DMS79 (cell line): Measurements from ENCODE around the gene RDM1.
"Not testable (repeated sequence)": the region's sequence is repeated elsewhere in the genome, so short reads cannot be mapped to it uniquely, and the experiment has no call there.

Experiments used
- DNase-seq: peaks from one replicate; lab custom pipeline; 2025; lab: John Stamatoyannopoulos, UW

RDM1 gene

DNA sequence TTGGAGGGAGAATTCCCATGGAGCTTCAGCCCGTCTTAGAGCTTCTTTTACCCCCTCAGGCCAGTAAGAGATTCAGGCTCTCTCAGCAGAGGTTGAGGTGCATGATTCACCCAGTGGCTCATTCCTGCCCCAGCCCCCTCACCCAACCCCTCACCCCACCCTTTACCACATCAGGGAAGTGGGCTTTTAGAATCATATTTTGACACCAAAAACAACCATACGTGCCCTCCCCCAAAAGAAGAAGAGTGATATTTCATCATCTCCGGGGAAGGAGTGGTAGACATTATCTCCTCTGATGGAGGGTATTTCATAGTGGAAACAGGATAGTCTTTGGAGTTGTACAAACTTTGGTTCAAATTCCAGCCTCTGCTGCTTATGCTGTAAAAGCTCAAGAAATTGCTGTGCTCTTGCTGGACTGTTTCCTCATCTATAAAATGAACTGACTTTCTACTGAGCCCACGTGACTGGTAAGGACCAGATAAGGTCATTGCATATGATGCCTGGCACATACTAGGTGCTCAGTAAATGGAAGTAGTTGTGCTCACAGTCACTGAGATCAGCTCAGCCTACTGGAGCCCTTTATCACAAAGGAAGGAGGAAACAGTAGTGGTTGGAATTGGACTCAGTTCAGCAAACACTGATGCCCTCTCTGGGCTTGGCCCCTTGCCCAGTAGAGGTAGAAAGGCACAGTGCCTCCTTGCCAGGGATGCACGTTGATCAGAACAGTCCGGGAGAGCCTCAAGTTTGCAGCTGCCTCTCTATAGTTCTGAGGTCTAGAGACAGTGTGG, 32.1 kb downstream of the RDM1 start:
- peak; percentile 73 for DNase-seq

DNA sequence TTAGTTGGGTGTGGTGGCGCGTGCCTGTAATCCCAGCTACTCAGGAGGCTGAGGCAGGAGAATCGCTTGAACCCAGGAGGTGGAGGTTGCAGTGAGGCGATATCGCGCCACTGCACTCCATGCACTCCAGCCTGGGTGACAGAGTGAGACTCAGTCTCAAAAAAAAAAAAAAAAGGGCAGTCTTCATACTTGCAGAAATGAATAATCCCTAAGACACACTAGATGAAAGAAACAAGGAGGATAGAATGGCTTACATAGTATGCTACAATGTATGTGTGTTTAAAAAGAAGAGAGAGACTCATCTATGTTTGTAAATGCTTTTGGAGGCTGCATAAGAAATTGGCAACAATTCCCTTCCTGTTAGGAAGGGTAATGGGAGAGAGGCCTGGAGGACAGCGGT, 32.8 kb downstream of the RDM1 start:
- DNase-seq: not testable (repeated sequence)

DNA sequence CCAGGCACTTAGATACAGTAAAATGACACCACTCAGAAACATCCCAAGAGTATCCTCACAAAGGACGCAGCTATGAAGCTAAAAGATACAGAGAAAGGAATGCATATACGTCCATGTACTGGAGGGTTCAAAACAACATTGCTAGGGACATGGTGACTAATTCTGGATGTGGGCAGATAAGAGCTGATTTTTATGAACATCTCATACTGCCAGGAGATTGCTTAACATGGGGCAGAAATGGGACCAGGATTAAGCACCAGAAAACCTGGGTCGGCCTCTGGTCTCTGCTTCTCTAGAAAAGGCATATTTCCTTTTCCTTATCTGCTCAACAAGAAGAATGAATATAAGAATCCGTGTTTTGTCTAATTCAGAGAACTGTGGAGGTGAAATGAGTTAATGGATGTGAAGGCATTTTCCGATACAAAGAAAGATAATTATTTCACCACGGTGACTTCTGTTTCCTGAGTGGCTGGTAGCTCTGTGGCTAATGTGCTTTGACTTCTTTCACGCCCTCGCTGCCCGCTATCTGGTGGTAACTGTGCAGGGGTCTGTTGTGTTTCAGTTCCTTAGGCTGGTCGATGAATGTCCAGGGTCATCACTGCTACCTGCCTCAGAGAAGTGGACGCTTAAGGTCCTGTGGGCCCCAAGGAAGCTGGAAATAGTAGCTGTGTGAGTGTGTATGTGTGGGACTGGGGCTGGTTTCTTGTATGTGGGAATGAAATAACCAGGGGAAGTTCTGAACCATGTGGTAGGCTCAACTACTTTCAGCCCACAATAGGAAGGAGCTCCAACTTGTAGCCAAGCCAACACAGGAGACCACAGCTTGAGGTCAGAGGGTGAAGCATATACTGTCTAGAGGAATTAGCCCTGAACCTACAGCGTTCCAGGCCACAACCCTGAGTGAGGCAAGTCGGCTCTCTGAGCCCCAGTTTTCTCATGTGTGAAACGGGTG, 34.7 kb downstream of the RDM1 start:
- no peak for DNase-seq

DNA sequence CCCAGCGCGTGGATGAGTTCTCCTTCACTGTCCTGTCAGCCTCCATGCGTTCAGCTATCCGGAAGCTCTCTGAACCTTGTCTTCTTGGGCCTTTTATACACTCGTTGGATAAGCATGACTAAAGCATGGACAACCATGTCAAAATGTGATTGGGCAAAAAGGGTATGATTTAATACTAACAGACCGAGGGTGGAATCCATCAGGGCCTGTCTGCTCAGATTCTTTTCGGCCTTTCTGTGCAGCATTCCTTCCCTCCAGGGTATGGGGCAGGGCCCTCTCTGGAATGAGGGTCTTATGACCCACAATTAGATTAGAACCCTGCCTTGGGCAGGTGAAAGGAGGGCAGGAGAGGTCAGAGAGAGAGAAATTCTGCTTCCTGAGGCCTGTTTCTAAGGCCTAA, 36.4 kb downstream of the RDM1 start:
- no peak for DNase-seq

DNA sequence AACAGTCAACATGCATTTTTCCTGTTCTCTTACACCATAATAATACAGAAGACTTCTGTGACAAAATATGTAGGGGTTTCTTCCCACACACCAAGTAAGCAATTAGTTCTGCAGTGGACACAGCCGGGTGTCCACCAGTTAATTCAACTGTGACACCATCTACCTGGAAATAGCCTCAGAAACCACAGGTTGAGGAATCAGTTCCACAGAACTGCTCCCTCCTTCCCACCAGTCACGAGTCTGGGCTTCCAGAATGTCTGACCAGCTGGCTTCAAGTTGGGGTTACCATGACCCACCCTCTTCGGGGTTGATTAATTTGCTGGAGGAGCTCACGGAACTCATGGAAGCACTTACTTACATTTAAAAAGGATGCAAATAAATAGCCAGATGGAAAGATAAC, 36.8 kb downstream of the RDM1 start:
- DNase-seq: no peak

DNA sequence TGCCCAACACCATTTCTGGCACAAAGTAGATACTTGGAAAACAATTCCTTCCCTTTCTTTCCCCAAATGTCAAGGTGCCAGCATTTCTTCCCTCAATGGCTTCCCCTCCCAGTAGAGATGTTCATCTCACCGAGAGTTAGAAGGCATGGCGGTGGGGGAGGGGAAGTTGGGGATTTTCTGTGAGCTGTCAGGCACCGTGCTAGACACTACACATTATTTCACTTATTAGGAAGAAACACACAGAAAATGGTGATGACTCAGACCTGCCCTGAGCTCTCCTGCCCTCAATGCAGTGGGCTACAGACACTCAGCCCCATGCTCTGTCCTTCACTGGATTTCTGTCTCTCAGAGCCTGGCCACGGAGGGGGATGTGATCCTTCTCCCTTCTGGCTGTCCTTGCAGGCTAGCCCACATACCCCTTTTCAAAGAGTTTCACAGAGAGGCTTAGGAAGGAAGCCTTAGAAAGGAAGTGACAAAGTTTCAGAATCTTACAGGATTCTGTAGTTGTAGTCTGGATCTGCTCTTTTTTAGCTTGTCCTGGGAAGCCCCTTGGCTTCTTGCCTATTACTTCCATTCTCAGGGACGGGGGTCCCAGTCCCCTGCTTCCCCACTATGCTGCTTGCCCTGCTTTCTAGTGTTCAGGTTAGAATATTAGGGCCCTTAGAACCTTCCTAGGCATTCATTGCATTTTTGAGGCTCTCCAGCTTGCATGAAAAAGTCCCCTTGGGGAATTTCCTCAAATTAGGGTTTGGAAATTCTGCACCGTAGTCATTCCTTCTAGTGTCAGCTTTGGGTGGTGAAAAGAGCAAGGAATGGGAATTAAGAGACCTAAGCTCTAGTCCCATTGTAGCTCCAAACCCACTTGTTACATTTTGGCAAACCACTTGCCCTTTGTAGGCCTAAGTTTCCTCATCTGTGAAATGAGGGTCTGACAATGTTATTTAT, 38.2 kb downstream of the RDM1 start:
- no peak for DNase-seq

DNA sequence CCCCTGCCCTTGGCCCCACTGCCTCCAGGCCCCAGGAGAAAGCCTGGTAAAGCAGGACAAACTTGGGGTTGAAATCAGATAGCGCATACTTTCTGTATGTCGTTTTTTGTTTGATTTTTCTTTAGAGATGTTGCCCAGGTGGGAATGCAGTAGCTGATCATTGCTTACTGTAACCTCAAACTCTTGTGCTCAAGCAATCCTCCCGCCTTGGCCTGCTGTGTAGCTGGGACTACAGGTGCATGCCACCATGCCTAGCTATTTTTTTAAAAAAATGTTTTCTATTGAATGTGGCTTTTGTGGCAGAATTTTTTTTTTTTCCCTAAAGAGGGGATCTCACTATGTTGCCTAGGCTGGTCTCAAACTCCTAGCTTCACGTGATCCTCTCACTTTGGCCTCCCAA, 39.3 kb downstream of the RDM1 start:
- DNase-seq: no peak

DNA sequence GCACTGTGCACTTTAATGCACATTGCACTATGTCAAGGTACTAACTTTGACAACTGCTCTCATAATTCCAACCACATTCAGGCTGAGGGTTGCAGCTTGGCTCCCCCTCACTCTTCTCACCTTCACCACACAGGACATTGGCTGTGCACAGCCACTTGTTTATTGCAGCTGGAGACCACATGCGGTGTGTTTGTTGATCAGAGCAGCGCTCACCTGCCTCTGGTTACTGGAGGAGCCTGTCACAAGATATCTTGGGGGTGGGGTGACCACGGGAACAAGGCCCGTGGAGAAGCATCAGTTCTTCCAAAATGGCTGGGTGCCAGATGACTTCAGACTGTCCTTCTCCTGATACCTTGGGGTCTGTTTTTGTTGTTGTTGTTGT, 39.8 kb downstream of the RDM1 start:
- peak; percentile 91 for DNase-seq

DNA sequence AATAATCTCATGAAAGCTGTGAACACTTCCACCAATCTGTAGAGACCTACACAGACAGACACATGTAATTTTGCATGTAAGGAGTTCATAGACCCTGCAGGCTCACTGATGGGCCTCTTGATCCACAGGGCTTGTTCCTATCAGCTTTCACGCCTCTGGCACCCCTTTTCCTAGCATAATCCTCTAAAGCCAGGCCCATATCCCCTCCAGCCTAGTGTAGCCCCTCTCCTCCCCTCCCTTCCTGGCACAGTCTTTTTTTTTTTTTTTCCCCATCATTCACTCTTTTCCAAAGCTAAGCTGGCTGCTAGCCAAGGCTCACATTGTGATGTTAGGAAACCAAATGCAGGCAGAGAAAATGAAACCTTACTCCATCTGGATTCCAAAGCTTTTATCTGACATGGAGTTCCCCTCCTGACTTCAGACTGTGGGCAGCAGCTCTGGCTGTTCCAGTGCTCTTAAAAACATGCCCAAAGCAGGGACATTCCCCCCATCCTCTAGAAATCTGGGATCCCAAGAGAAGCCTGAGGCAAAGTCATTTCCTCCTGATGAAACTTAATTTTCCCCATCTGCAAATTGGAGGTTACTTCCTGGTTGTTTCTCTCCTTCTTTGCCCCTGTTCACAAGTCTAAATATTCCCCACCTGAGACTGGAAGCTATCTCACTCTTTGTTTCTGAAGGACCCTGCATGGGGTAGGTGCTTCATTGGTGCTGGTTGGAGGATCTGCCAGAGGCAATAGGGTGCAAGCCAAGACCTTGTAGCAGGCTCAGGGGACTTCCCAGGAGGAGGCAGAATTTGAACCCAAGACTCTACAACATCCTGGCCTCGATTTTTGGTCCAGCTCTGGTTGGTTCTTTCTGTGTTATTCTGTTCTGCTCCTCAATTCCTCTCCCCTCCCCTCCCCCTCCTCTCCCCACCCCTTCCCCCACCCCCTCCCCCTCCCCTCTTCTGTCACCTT, 40.5 kb downstream of the RDM1 start:
- peak; percentile 50 for DNase-seq

DNA sequence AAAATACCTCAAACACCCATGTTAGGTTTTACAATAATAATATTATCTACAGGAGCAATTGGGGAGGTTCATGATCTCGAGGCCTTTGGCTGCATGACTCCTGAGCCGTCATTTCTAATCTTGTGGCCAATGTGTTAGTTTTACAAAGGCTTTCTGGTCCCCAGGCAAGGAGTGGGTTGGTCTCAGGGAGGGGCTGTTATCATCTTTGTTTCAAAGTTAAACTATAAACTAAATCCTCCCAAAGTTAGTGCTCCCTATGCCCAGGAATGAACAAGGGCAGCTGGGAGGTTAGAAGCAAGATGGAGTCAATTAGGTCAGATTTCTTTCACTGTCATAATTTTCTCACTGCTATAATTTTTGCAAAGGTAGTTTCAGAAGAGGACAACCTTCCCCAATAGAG, 41.3 kb downstream of the RDM1 start:
- no peak for DNase-seq

DNA sequence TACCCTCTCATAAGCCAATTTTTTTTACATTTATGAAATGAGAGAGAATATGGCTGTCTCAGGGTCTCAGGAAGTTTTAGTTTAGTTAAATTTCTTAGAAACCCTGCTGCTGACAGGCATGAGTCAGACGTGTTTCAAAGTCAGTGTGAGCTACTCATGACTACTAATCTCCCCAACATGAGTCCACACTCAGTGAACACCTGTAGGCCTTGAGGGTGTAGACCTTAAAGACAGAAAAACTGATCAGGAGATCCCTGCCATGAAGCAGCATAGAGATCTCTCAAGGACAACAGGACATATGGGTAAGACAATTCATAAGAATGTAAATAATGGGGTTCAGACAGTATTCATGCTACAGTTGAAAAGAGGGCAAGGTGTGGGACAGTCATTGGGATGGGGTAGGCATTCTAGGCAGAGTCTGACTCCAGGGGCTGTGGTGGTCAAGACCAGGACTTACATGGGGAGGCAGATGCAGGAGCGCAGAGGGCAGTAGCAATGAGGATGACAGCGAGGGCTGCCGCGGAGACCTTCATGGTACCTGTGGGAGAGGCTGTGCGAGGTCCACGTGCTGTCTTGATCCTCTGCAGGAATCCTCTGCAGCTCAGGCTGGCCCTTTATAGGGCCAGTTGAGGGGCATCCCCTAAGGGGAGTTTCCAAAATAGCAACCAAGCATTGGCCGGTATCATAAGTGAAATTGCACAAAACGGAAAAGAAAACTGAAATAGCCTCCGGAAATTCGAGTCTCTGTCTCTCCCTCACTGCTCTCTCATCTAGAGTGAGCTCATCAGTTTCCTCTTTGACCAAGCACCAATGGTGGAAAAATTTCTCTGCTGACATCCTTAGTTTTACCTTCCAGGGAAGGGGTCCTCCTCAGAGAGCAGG, 50.6 kb downstream of the RDM1 start, which contains the start of gene CCL5:
Gene CCL5, minus strand, starts transcription at position 588 of the 882 bp plus-strand sequence.
- DNase-seq: no peak

DNA sequence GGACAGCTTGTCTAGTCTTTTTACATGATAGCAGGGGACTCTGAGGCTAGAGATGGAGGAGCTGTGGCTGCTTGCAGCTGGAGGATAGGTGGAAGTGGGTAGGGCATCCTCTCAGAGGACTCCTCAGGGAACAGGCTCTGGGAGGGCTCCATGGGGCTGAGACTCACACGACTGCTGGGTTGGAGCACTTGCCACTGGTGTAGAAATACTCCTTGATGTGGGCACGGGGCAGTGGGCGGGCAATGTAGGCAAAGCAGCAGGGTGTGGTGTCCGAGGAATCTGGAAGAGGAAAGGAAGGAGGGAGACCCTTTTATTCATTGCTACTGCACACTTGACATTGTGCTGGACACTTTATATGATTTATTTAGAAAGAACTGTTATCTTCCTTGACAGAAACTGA, 52.2 kb downstream of the RDM1 start:
- no peak for DNase-seq

DNA sequence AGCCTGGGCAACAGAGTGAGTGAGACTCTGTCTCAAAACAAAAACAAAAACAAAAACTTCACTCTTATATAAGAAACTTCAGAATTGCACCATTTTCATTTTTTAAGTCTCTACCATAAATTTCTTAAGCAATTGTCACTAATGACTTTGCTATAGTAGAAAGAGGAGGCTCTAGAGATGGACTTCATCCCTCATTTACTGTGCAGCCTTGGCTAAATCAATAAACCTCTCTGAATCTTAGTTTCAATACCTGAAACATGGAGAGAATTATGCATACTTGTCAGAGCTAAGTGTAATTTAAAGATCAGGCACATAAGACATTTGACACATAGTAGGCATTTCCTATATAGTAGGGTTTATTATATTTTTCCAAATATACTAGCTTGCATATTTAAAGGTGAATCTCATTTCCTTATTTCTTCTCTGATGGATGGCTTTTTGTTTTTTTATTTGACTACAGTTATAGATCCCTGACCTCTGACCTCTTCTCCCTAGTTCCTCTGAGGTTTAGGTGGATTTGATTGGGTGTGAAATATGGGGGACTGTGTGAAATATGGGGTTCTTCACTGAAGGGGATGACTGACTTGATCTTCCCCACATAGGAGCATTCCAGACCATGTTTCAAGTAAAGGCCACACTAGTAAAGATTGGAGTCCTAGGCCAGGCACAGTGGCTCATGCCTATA, 53.1 kb downstream of the RDM1 start:
- no peak for DNase-seq

DNA sequence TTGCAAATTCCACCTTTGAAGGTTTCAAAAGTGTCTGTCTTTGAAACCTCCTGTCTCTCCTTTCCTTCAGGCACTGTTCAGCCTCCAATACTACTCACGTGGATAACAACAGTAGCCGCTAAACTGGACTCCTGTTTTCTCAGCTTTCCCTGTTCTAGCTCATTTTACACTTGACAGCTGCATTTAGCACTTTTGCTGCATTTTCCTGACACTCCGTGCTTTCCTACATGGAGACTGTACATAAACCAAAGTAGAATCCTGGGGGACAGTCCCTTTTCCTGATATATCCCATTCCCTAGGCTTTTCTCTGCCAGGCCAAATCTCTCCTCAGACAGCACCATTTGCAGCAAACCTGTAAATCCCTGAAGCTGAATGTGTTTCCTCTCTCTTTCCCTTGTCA, 54.0 kb downstream of the RDM1 start:
- no peak for DNase-seq

DNA sequence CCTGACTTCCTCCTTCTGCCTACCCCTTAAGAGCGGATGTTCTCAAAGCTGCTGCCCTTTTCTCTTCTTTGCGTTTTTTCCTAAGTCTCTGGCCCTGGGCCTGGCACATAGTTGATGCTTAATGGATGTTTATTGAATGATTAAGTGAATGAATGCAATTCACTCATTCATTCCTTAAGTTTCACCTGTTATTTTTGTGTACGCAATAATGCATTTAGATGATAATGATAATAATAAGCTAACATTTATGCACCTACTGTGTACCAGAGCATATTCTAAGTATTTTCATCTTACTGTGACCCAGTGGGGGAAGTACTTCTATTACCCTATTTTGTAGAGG, 54.8 kb downstream of the RDM1 start:
- DNase-seq: no peak

DNA sequence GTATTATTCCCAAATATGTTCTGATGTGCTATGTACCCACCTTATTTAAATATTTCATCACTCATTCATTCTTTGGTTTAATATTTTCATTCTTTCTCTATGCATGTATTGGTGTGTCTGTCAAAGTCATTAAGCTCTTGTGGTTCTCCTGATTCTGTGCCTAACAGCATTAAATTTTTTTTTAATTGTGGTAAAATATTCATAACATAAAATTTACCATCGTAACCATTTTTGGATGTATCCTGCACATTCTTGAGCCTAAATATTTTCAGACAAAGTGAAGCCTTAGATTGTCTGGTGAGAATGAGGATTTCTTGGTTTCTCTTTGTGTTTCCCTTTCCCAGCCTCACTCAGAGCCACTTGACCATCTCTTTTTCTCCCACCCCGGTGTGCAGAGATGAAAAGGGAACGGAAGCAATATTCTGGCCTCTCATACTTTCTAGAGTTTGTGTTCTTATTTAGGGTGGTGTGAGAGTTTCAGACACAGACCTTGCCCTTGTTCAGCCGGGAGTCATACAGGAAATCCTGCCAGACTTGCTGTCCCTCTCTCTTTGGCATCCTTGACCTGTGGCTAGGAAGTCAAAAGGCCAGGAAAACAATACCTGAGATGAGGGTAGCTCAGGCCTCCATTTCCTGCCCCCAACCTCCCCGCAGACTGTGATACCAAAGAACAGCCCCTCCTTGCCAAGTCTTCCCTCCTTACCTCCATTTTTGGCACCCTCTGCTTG, 55.3 kb downstream of the RDM1 start:
- no peak for DNase-seq

DNA sequence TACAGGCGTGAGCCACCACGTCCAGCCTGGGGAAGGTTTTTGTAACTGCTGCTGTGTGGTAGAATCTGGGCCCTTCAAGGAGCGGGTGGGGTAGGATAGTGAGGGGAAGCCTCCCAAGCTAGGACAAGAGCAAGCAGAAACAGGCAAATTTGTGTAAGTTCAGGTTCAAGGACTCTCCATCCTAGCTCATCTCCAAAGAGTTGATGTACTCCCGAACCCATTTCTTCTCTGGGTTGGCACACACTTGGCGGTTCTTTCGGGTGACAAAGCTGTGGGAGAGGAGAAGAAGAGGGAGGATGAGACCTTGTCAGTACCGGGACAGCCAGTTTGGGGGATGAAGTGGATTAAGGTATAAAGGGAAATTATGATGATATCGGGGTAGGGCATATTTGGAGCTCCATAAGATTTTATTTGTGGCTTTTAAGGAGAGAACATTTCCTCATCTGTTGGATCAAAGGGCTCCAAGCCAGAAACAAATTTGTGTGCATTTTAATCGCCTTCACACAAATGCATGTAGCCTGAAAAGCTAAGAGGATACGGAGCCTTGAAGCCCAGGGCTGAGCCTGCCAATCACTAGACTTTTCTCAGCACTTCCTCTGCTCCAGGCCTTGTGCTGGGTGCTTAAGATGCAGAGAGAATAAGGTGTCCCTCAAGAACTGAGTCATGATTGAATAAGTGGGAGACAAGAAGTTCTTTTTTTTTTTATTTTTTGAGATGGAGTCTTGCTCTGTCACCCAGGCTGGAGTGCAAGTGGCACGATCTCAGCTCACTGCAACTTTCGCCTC, 58.2 kb downstream of the RDM1 start:
- no peak for DNase-seq
